ENCODE results near the gene ASIC1. TPM values are rescaled to one million over a fixed set of nuclear protein-coding genes. Genes with fewer than 3 reads are reported as not detected.

Gene ASIC1
- total RNA-seq: 1.6 and 1.9 TPM in 2 replicates

DNA sequence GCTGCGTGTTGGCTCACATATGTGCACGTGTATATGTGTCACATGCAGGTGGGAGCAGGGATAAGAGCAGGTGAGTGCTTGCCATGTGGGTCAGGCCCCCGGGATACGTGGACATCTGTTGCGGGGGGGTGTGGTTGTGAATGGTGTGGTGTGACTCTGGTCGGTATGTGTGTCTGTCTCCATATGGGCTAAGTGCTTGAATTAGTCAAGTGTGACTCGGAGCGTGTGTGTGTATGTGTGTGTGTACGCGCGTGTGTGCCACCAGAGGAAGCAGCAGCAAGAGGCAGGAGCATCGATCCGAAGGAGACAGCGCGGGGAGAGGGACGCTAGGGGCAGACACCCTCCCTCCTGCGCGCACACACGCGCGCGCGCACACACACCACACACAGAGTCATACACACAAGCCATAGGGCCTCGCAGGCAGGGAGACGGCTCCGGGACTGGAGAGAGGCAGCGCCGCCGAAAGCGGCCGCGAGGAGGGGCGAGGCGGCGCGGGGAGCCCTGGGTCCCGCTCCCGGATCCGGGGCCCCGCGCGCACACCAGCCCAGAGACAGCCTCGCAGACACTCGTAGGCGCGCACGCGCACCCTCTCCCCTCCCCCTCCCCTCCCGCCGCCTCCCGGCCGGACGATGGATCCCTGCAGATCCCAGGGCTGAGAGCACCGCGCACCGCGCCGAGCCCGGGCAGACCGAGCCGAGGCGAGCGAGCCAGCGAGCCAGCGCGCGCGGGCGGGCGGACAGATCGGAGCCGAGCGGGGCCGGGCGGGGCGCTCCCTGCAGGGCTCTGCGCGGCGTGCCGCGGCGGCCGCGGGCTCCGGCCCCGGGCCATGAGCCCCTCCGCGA is at the start of gene ASIC1:
ASIC1 (plus strand) TSS at position 597 of the 842 bp plus-strand sequence. CDS start 1,171 bp downstream, outside the sequence.

GRCh38 chr12:50025187-50026059 is 32.0 kb upstream of the ASIC1 start, which contains the start of gene RACGAP1:
Gene RACGAP1 (minus strand): TSS chr12:50025494. CDS start chr12:50016715, 8,779 bp downstream.

DNA sequence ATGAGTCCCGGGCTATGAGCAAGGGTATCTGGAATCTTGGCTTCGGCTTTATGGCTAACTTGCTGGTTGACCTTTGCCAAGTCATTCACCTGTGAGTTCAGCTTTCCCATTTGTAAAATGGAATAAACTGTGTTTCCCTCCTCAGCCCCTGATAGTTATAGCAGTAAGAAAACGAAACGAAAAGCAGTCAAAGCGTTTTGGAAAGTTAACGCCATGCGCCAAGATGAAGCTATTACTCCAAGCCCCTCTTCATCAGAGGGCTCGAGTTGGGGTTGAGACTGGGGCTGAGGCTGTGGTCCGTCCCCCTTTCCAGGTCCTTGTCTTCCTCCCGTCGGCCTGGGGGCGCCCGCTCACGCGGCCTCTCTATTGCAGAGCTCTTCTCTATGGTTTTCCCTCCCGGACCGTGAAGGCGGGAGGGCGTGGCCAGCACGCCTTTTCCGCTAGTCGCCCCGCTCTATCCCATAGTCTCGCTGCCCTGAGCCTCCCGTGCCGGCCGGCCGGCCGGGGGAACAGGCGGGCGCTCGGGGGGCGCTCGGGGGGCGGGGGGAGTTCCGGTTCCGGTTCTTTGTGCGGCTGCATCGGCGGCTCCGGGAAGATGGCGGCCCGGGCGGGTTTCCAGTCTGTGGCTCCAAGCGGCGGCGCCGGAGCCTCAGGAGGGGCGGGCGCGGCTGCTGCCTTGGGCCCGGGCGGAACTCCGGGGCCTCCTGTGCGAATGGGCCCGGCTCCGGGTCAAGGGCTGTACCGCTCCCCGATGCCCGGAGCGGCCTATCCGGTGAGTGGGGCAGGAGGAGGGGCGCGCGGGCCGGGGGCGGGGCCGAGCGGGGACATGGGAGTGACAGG is 27.6 kb downstream of the ASIC1 start, which contains the start of gene SMARCD1:
SMARCD1 (plus strand) TSS at position 568 of the 840 bp plus-strand sequence; CDS start at position 596, 28 bp downstream.

GRCh38 chr12:50103767-50104321 is 46.4 kb downstream of the ASIC1 start, which contains the start of gene GPD1:
Gene GPD1 (plus strand): TSS chr12:50104008. CDS start chr12:50104051, 43 bp downstream.

GRCh38 chr12:50111693-50112455 is 54.5 kb downstream of the ASIC1 start, which contains the start of gene COX14:
Gene COX14 (plus strand): TSS chr12:50112236. CDS start chr12:50120044, 7,808 bp downstream.

Other genes with a start within 250 kb of the ASIC1 start
- gene NCKAP5L, start 229.2 kb upstream of the ASIC1 start, total RNA-seq: 51.2 and 59.9 TPM in 2 replicates
- 3.4 and 3.9 TPM in 2 replicates for gene BCDIN3D, start 214.5 kb upstream of the ASIC1 start, total RNA-seq
- 0.97 and 1.5 TPM in 2 replicates for gene FAIM2, start 153.7 kb upstream of the ASIC1 start, total RNA-seq
- gene AQP2, start 106.9 kb upstream of the ASIC1 start, total RNA-seq: not detected in 2 replicates
- gene AQP5, start 95.7 kb upstream of the ASIC1 start, total RNA-seq: not detected in 2 replicates
- not detected in 2 replicates for gene AQP6, start 84.6 kb upstream of the ASIC1 start, total RNA-seq
- gene RACGAP1, start 32.1 kb upstream of the ASIC1 start, total RNA-seq: 22.6 and 23.8 TPM in 2 replicates
- 66.9 and 67.5 TPM in 2 replicates for gene SMARCD1, start 27.7 kb downstream of the ASIC1 start, total RNA-seq
- under 0.01 and 0.24 TPM in 2 replicates for gene GPD1, start 46.4 kb downstream of the ASIC1 start, total RNA-seq
- 23.5 and 23.9 TPM in 2 replicates for gene COX14, start 54.6 kb downstream of the ASIC1 start, total RNA-seq
- gene CERS5, start 109.8 kb downstream of the ASIC1 start, total RNA-seq: 31.0 and 33.8 TPM in 2 replicates
- 342 and 369 TPM in 2 replicates for gene LIMA1, start 225.9 kb downstream of the ASIC1 start, total RNA-seq